ENCODE measurements around the gene TAMALIN. TPM values are rescaled to one million over a fixed set of nuclear protein-coding genes. Genes with fewer than 3 reads are reported as not detected.

Gene TAMALIN
- 0.23 and 0.27 TPM in 2 replicates for total RNA-seq

DNA sequence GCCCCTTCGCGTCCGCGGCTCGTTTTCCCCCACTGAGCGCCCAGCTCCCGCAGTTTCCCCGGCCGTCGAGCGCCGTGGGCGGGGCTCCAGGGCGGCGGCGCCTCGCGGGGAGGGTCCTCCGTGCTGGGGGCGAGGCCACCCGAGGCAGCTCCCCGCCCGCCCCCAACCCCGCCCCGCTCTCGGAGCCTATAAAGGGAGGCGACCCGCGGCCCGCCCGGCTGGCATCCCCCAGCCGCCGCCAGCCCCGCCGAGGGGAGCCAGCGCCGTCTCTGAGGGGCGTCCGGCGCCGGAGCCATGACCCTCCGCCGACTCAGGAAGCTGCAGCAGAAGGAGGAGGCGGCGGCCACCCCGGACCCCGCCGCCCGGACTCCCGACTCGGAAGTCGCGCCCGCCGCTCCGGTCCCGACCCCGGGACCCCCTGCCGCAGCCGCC lies at the start of gene TAMALIN:
TAMALIN (plus strand) TSS at position 221 of the 432 bp plus-strand sequence; CDS start at position 295, 74 bp downstream.

DNA sequence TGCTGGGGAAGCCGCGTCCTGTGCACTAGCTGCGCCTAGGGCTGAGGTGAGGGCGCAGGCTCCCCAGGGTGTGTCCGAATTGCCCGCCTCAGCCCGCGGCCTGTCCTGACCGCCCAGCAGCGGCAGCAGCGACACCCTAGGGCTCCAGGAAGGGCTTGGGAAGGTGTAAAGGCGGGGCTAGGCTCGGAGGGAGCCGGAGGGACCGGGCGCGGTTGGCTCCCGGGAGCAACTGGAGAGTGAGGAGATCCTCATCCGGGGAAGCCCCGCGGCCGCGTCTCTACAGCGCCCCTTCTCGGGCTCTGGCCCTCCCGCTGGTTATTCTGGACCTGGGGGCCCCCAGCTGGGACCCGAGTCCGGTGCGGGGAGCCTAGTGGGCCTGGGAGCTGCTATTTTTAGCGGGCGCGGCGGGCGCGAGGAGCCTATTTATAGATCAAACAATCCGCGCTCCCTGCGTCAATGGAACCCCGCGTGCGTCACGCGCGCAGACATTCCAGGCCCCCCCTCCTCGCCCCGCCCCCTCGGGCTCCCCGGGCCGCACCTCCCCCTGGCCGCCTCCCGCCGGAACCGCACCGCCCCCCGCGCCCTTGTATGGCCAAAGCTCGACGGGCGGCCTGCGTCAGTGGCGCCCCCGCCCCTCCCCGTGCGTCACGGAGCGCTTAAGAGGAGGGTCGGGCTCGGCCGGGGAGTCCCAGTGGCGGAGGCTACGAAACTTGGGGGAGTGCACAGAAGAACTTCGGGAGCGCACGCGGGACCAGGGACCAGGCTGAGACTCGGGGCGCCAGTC lies 44.2 kb downstream of the TAMALIN start, which contains the start of gene NR4A1:
NR4A1 (plus strand) TSS at position 685 of the 784 bp plus-strand sequence. CDS start 2,887 bp downstream, outside the sequence.

Other genes with a start within 250 kb of the TAMALIN start
- not detected in 2 replicates for gene FIGNL2, start 158.2 kb upstream of the TAMALIN start, total RNA-seq
- not detected in 2 replicates for gene ANKRD33, start 118.8 kb upstream of the TAMALIN start, total RNA-seq
- gene ACVRL1, start 99.4 kb upstream of the TAMALIN start, total RNA-seq = 0.08 and 0.61 TPM in 2 replicates
- gene ACVR1B, start 55.2 kb upstream of the TAMALIN start, total RNA-seq = 8.1 and 12.4 TPM in 2 replicates
- gene NR4A1, start 44.5 kb downstream of the TAMALIN start, total RNA-seq = 2.5 and 3.1 TPM in 2 replicates
- 68.9 and 82.1 TPM in 2 replicates for gene ATG101, start 63.0 kb downstream of the TAMALIN start, total RNA-seq
- gene SMIM41, start 72.8 kb downstream of the TAMALIN start, total RNA-seq = not detected in 2 replicates
- gene KRT80, start 185.1 kb downstream of the TAMALIN start, total RNA-seq = 0.11 and 0.55 TPM in 2 replicates
- 131 and 353 TPM in 2 replicates for gene KRT7, start 226.3 kb downstream of the TAMALIN start, total RNA-seq